GM12864 (cell line): Measurements from ENCODE around the gene KIAA0825.

Source experiments
- DNase-seq: peaks from one replicate; pipeline ENCODE4 v3.0.0-alpha.2; 2011; ENCODE audit warnings: low read depth
- H3K4me3 ChIP-seq: 2 replicates; pipeline ENCODE4 v1.5.1; 2011; ENCODE audit warnings: mild to moderate bottlenecking, low read depth, low read length, control low read depth
- TF ChIP-seq, protein P1 (sequence below): IDR thresholded peaks from 2 replicates; pipeline ENCODE4 v1.5.1; 2011; ENCODE audit warnings: low read depth, mild to moderate bottlenecking, moderate library complexity, low read length, control low read depth, inconsistent platforms; ENCODE audit errors: missing control alignments

KIAA0825 gene

GRCh38 chr5:94313188-94313587 lies 305.2 kb downstream of the KIAA0825 start:
- TF ChIP-seq, protein P1, sequence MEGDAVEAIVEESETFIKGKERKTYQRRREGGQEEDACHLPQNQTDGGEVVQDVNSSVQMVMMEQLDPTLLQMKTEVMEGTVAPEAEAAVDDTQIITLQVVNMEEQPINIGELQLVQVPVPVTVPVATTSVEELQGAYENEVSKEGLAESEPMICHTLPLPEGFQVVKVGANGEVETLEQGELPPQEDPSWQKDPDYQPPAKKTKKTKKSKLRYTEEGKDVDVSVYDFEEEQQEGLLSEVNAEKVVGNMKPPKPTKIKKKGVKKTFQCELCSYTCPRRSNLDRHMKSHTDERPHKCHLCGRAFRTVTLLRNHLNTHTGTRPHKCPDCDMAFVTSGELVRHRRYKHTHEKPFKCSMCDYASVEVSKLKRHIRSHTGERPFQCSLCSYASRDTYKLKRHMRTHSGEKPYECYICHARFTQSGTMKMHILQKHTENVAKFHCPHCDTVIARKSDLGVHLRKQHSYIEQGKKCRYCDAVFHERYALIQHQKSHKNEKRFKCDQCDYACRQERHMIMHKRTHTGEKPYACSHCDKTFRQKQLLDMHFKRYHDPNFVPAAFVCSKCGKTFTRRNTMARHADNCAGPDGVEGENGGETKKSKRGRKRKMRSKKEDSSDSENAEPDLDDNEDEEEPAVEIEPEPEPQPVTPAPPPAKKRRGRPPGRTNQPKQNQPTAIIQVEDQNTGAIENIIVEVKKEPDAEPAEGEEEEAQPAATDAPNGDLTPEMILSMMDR, result no peak
- no peak for DNase-seq

DNA sequence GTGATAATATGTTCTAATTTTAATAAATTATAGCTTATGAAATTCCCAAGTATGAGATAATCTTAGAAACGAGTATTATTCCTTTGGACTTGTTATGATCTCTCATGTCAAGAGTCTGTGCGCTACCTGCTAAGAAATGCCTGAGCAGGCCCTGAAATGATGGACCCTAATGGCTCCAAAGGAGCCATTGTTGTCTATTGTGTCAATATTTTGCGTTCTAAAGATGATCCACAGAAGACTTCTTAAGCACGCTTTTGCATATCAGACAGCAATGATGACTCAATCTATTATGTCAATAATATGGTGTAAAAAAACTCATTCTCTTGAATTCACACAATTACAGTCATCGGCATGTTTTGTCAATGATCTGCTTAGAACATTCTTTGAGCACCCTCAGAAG lies 306.1 kb downstream of the KIAA0825 start:
- TF ChIP-seq, protein P1, result no peak
- no peak for DNase-seq
- H3K4me3 ChIP-seq, result no peak overlapping the region

More at GRCh38 chr5:94313188-94313587, 305.2 kb downstream of the KIAA0825 start:
- no peak overlapping the region for H3K4me3 ChIP-seq

- no peak for DNase-seq
- TF ChIP-seq, protein P1, result no peak
- H3K4me3 ChIP-seq, result no peak overlapping the region
These were observed 307.6 kb downstream of the KIAA0825 start for GRCh38 chr5:94310833-94311232.

- no peak for DNase-seq
- TF ChIP-seq, protein P1, result no peak
- no peak overlapping the region for H3K4me3 ChIP-seq
These were observed 309.3 kb downstream of the KIAA0825 start for GRCh38 chr5:94309141-94309540.

GRCh38 chr5:94308442-94308841 lies 310.0 kb downstream of the KIAA0825 start:
- no peak for DNase-seq
- H3K4me3 ChIP-seq, result no peak overlapping the region
- TF ChIP-seq, protein P1, result no peak

- DNase-seq, result no peak
- TF ChIP-seq, protein P1, result no peak
- no peak overlapping the region for H3K4me3 ChIP-seq
These were observed 314.3 kb downstream of the KIAA0825 start for GRCh38 chr5:94304146-94304545.

- DNase-seq, result no peak
- TF ChIP-seq, protein P1, result no peak
These were observed 329.5 kb downstream of the KIAA0825 start for GRCh38 chr5:94288937-94289336.

More at GRCh38 chr5:94288937-94289336, 329.5 kb downstream of the KIAA0825 start:
- no peak overlapping the region for H3K4me3 ChIP-seq
